WI38 (cell line): ENCODE results near the gene ISG15.
"Not testable (repeated sequence)": the region's sequence is repeated elsewhere in the genome, so short reads cannot be mapped to it uniquely, and the experiment has no call there.

ENCODE experiments used
- H3K4me3 ChIP-seq: 2 replicates; pipeline ENCODE4 v1.5.1; 2011; ENCODE audit warnings: low read depth, mild to moderate bottlenecking, control low read depth, low read length
- TF ChIP-seq, protein P1 (sequence below): IDR thresholded peaks from 2 replicates; pipeline ENCODE4 v1.5.1; 2012; ENCODE audit warnings: low read depth, mild to moderate bottlenecking, control low read depth, low read length

ISG15 gene

DNA sequence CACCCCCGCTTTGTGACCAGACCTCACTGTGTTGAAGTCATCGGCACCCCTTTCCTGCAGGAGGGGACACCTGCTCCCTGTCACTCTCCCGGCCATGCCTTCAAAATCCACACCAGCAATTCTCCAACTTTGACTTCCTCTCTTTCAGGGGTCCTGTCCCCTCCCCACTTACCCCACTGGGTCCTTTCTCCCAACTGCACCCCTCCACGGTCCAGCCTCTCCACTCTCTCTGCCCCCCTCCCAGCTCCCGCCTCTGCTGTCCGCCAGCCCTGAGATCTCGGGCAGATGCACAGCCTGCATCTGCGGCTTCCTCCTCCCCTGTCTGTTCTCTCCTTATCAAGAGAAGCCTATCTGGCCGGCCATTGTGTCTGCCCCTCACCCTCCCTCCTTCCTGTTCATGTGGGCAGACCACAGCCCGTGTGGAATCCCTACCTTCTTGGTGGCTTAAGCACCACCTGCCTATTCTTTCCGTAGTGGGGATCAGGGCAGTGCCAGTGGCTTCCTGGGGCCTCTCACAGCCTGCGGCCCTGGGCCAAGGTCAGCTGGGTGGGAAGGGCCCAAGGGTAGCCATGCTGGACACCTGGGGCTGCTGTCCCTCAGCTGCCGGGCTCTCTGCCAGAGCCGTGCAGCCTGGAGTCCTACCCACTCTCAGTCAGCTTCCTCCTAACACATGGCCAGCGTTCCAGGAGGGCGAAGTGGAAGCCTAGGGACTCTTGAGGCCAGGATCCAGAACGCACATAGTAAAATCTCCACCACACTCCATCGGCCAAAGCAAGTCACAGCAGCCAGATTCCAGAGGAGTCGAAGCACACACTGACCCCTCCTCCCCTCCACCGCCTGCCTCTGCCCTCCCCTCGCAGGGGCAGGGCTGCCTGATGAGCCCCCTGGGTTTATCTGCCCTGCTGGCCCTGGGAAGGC, 8.3 kb upstream of the ISG15 start:
- TF ChIP-seq, protein P1, sequence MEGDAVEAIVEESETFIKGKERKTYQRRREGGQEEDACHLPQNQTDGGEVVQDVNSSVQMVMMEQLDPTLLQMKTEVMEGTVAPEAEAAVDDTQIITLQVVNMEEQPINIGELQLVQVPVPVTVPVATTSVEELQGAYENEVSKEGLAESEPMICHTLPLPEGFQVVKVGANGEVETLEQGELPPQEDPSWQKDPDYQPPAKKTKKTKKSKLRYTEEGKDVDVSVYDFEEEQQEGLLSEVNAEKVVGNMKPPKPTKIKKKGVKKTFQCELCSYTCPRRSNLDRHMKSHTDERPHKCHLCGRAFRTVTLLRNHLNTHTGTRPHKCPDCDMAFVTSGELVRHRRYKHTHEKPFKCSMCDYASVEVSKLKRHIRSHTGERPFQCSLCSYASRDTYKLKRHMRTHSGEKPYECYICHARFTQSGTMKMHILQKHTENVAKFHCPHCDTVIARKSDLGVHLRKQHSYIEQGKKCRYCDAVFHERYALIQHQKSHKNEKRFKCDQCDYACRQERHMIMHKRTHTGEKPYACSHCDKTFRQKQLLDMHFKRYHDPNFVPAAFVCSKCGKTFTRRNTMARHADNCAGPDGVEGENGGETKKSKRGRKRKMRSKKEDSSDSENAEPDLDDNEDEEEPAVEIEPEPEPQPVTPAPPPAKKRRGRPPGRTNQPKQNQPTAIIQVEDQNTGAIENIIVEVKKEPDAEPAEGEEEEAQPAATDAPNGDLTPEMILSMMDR, result no peak
- no peak overlapping the region for H3K4me3 ChIP-seq

DNA sequence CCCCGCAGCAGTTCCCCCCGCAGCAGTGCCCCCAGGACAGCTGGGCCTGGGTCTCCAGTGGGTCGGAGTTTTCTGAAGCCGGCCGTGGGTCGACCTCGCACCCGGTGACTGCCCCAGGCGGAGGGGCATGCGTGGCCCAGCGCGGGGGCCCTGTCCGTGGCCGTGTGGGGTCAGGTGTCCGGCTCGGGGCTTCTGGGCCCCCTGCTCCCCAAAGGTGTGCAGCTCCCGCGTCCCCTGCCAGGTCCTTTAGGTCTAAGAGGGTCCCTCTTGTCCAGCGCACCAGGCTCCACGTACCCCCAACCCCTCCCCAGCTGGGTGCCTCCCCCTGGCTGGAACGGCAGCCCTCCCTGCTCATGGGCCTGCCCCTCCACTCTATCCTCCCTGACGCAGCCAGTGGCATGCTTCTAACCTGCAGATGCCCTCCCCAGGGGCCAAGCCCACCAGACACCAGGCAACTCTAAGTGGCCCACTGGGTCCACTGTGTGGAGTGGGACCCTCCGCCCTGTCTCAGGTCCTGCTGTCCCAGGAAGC, 7.5 kb upstream of the ISG15 start:
- no peak overlapping the region for H3K4me3 ChIP-seq
- TF ChIP-seq, protein P1, result no peak

DNA sequence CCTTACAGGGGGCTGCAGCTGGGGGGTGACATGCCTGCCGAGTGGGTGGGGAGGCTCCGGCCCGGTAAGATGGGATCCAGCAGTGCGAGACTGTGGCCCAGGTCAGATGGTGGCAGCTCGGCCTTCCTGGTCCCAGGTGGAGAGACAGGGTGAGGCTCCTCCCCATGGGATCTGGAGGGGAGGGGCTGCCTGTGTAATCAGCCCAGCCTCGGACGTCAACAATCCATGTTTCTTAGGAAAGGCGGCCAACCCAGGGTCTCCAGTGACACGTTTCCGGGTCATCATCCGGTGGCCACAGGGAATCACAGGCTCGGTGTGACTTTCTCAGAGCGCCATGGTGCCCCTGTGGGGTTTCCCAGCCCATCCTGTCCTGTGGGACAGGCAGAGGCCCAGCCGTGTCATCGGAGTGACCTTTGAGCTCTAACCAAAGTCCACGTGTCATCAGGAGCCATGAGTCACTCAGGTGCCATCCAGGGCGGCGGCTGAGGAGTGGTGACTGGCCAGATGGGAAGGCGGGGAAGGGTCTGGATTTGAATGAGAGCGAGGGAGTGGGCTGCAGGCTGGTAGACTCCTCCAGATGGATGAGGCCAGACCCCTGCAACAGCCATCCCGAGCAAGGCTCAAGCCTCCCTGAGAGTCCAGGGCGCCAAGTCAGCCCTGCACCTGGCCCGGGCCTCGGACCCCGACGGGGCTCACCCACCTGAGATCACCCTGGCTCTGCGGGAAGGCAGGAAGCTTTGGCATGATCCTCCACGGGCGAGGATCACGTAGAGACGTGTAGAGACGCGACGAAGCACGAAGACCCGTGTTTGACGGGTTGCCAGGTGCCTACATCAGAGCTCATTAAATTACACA, 6.8 kb upstream of the ISG15 start:
- TF ChIP-seq, protein P1, result no peak
- no peak overlapping the region for H3K4me3 ChIP-seq

DNA sequence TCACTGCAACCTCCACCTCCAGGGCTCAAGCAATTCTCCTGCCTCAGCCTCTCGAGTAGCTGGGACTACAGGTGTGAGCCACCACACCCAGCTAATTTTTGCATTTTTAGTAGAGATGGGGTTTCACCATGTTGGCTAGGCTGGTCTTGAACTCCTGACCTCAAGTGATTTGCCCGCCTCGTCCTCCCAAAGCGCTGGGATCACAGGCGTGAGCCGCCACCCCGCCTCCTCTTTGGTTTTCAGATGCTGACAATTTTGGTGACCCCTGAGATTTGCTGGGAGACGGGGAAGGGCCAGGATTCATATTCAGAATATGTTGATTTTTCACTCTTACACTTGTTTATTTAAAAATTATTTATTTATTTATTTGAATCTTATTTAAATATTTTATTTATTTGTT, 3.2 kb upstream of the ISG15 start:
- not testable (repeated sequence) for H3K4me3 ChIP-seq

DNA sequence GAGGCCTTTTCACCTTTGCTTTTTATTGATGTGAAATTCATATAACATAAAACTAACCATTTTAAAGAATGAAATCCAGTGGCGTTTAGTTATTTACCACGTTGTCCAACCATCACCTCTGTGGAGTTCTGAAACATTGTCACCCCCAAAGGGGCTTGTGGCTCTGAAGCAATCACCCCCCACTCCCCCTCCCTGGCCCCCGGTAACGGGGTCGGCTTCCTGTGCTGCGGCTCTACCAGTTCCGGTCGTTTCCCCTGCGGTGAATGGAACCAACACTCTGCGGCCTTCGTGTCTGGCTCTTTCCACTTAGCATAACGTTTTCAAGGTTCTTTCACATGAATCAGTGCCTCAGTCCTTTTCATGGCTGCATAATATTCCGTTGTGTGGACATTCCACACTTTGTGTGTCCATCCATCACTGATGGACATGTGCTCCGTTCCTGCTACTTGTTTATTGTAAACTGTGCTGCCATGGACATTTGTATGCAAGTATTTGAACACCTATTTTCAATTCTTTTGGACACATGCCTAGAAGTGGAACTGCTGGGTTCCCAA, 1.8 kb upstream of the ISG15 start:
- TF ChIP-seq, protein P1, result no peak
- no peak overlapping the region for H3K4me3 ChIP-seq

DNA sequence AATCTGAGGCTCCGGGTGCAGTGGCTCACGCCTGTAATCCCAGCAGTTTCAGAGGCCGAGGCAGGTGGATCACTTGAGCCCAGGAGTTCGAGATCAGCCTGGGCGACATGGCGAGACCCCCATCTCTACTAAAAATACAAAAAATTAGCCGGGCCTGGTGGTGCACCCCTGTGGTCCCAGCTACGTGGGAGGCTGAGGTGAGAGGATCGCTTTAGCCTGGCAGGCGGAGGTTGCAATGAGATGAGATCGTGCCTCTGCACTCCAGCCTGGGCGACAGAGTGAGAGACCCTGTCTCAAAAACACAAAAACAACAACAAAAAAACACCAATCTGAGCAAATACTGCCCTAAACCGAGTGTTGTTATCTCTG, 577 bp upstream of the ISG15 start:
- peak overlapping the region; percentile 81 for H3K4me3 ChIP-seq

DNA sequence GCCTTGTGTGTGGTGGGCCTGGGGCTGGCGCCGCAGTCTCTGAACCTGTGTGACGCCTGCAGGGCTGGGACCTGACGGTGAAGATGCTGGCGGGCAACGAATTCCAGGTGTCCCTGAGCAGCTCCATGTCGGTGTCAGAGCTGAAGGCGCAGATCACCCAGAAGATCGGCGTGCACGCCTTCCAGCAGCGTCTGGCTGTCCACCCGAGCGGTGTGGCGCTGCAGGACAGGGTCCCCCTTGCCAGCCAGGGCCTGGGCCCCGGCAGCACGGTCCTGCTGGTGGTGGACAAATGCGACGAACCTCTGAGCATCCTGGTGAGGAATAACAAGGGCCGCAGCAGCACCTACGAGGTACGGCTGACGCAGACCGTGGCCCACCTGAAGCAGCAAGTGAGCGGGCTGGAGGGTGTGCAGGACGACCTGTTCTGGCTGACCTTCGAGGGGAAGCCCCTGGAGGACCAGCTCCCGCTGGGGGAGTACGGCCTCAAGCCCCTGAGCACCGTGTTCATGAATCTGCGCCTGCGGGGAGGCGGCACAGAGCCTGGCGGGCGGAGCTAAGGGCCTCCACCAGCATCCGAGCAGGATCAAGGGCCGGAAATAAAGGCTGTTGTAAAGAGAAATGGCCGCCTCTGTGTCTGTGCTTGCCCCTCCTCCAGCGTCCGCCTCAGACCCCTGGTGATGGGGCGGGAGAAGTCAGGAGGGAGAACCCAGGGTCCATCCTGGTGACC, 788 bp downstream of the ISG15 start:
- TF ChIP-seq, protein P1, result no peak
- peak overlapping the region; percentile 81 for H3K4me3 ChIP-seq
